Renal pelvis (tissue), 4 donors: Measurements from ENCODE around the gene CYTIP. TPM values are rescaled to one million over a fixed set of nuclear protein-coding genes. Genes with fewer than 3 reads are reported as not detected.
"Not testable (repeated sequence)": the region's sequence is repeated elsewhere in the genome, so short reads cannot be mapped to it uniquely, and the experiment has no call there.

Source experiments
- DNase-seq: peaks from one replicate; pipeline ENCODE4 v3.0.0-alpha.2; 2013
- polyA plus RNA-seq, 3 donors: library from polyadenylated mRNA; unstranded; fragments of 120-200 nt; gene quantifications; one replicate each; pipeline ENCODE4 v1.2.1, GENCODE V29; 2013; ENCODE audit not compliant: insufficient read length in 3 of 3

CYTIP gene
- polyA plus RNA-seq, 3 donors, result 1.2 to 1.7 (median 1.6) TPM

- no peak for DNase-seq
These were observed 66.0 kb downstream of the CYTIP start for GRCh38 chr2:157377861-157378260.

GRCh38 chr2:157376041-157376440 lies 67.8 kb downstream of the CYTIP start:
- DNase-seq, result no peak

DNA sequence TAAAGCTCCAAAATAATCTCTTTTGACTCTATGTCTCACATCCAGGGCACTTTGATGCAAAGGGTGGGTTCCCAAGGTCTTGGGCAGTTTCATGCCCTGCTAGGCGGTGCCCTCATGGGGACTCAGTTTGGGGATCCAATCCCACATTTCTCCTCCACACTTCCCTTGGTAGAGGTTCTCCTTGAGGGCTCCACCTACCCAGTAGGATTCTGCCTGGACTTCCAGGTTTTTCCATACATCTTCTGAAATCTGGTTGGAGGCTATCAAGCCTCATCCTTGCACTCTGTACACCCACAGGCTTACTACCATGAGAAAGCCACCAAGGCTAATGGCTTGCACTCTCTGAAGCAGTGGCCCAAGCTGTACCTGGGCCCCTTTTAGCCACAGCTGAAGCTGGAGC lies 68.5 kb downstream of the CYTIP start:
- DNase-seq, result no peak

- DNase-seq, result not testable (repeated sequence)
These were observed 75.4 kb downstream of the CYTIP start for GRCh38 chr2:157368508-157368907.

DNA sequence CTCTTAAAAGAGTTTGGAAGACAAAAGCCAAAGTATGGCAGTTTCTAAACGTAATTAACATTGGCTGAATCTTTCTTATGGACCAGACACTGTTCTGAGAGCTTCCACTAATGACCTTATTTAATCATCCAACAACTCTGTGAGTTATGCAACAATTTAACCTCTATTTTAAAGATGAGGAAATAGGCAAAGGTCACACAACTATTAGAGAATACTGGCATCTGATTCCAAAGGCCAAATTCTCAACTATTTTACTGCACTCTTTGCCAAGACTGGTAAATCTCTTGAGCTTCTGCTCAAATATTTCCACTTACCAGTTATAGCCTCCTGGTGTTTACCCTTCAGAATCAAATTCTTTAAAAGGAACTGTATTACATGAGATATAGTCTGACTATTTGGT lies 76.2 kb downstream of the CYTIP start:
- DNase-seq, result no peak

Other genes with a start within 250 kb of the CYTIP start
- gene GALNT5, start 186.4 kb downstream of the CYTIP start, polyA plus RNA-seq, result under 1 TPM; 0.39 to 0.48 (median 0.41) TPM
- under 1 TPM; 0.20 to 0.55 (median 0.39) TPM for gene ERMN, start 118.3 kb downstream of the CYTIP start, polyA plus RNA-seq
- gene ACVR1C, start 184.8 kb upstream of the CYTIP start, polyA plus RNA-seq, result under 1 TPM; 0.20 to 0.43 (median 0.23) TPM